ENCODE results near the gene CFAP99. TPM values are rescaled to one million over a fixed set of nuclear protein-coding genes. Genes with fewer than 3 reads are reported as not detected.

The CFAP99 gene
- total RNA-seq, 2 donors from 2014 or later: not detected

- no peaks in the 10 kb centered on the region for H3K9me3 ChIP-seq
- H3K4me1 ChIP-seq: no peaks in the 10 kb centered on the region
- H3K4me3 ChIP-seq: no peak overlapping the region
- no peak overlapping the region for H3K27ac ChIP-seq
- H3K27me3 ChIP-seq: no peaks in the 10 kb centered on the region
- no peak for TF ChIP-seq CTCF (IDR thresholded peaks at IDR 0.05)
- H3K36me3 ChIP-seq: no peaks in the 10 kb centered on the region
- no peak for DNase-seq (ENCODE audit: low spot score)
Measured at GRCh38 chr4:2451036-2451520, 32.3 kb downstream of the CFAP99 start.

DNA sequence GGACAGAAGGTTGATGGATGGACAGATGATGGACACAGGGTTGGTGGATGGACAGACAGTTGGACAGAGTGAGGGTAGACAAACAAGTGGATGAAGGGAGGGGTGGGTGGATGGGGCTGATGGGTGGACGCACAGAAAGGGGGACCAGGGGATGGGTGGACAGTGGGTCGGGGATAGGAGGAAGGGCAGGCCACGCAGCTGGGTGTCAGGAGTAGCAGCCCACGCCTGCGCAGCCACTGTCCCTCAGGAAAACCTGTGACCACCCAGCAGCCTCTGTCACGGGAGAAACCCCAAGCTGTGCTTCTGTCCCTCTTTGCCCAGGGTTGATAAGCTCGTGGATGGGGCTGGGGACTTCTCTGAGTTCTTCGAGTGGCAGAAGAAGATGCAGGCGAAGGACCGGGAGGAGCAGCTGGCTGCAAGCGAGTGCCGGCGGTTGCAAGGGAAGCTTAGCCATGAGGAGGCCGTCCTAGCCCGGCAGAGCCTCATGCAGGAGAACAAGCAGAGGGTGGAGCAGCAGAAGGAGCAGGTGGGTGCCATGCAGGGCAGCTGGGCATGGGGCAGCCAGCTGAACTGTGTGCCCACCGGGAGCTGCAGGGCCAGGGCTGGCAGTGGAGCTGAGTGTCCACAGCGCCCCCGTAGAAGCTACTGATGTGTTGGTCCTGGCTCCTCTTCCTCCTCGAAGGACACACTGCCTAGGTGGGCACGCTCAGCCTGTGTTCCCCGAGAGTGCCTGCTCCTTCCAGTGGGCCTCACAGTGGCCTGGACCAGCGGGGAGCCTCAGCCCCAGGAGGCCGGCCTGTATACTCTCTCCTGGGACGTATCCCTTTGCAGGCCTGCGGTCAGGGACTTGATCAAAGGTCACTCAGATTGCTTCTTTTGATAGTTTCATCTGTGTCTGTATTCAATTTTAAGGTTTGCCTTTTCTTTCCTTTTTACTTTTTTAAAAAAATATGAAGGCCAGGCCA lies 33.3 kb downstream of the CFAP99 start:
- H3K4me1 ChIP-seq: no peaks in the 10 kb centered on the region
- no peaks in the 10 kb centered on the region for H3K36me3 ChIP-seq
- H3K4me3 ChIP-seq: no peak overlapping the region
- no peak overlapping the region for H3K27ac ChIP-seq
- TF ChIP-seq CTCF (IDR thresholded peaks at IDR 0.05): no peak
- no peaks in the 10 kb centered on the region for H3K27me3 ChIP-seq
- no peaks in the 10 kb centered on the region for H3K9me3 ChIP-seq
- no peak for DNase-seq (ENCODE audit: low spot score)

GRCh38 chr4:2457481-2458295 lies 38.9 kb downstream of the CFAP99 start:
- no peak overlapping the region for H3K4me3 ChIP-seq
- H3K27me3 ChIP-seq: no peaks in the 10 kb centered on the region
- DNase-seq (ENCODE audit: low spot score): no peak
- no peaks in the 10 kb centered on the region for H3K36me3 ChIP-seq
- no peaks in the 10 kb centered on the region for H3K9me3 ChIP-seq
- H3K4me1 ChIP-seq: peaks cover 0 to 6% of the 10 kb centered on the region in 2 donors
- no peak for TF ChIP-seq CTCF (IDR thresholded peaks at IDR 0.05)
- no peak overlapping the region for H3K27ac ChIP-seq

GRCh38 chr4:2458546-2459491 lies 40.1 kb downstream of the CFAP99 start:
- H3K9me3 ChIP-seq: no peaks in the 10 kb centered on the region
- no peak overlapping the region for H3K27ac ChIP-seq
- peaks cover 0 to 12% of the 10 kb centered on the region in 2 donors for H3K4me1 ChIP-seq
- no peaks in the 10 kb centered on the region for H3K27me3 ChIP-seq
- no peak for TF ChIP-seq CTCF (IDR thresholded peaks at IDR 0.05)
- H3K4me3 ChIP-seq: no peak overlapping the region
- DNase-seq (ENCODE audit: low spot score): no peak
- no peaks in the 10 kb centered on the region for H3K36me3 ChIP-seq
